Endothelial cell of umbilical vein (primary cell): Measurements from ENCODE around the gene PEMT. TPM values are rescaled to one million over a fixed set of nuclear protein-coding genes. Genes with fewer than 3 reads are reported as not detected.

Source experiments
- BruUV-seq: library from RNA; stranded (reverse); fragments of 400-500 nt; replicated peaks from 2 replicates; lab custom pipeline; 2021; lab: Mats Ljungman, UMichigan
- CTCF ChIA-PET: fragments of 300-600, 350-600 bp; sonication (Branson Sonifier 250); formaldehyde crosslinking; loops from one replicate; lab custom pipeline; 2021; ENCODE audit warnings: antibody characterized with exemption, inconsistent platforms; lab: Charles Lee
- POLR2A ChIA-PET: fragments of 300-600, 350-600 bp; sonication (Branson Sonifier 250); formaldehyde crosslinking; loops from one replicate; lab custom pipeline; 2021; ENCODE audit warnings: antibody characterized with exemption, inconsistent platforms; lab: Charles Lee
- DNase-seq: peaks from one replicate; pipeline ENCODE4 v3.0.0-alpha.2; 2011; ENCODE audit warnings: low read depth, low spot score
- FAIRE-seq: peaks from 2 replicates; lab custom pipeline; 2011; peaks lifted over from hg19 to GRCh38; lab: Jason Lieb, UNC
- H2AFZ ChIP-seq: 2 replicates; pipeline ENCODE4 v1.6.0; 2012; ENCODE audit warnings: low read depth, low read length, control low read depth, inconsistent platforms
- H3K27ac ChIP-seq: 2 replicates; pipeline ENCODE4 v1.5.1; 2011; ENCODE audit warnings: low read depth, mild to moderate bottlenecking, control low read depth, low read length, moderate library complexity; ENCODE audit not compliant: insufficient read depth
- H3K27me3 ChIP-seq, 2 experiments: 2 replicates each; pipeline versions ENCODE4 v1.6.0 to v1.6.1; 2011; ENCODE audit warnings: low read length in 2 of 2, mixed read lengths in 1 of 2; ENCODE audit not compliant: control insufficient read depth in 2 of 2, insufficient read depth in 2 of 2
- H3K36me3 ChIP-seq, 2 experiments: 2 replicates in 1 of 2; 3 replicates in 1 of 2; pipeline ENCODE4 v1.5.1; 2011; ENCODE audit warnings: low read length in 2 of 2, mild to moderate bottlenecking in 1 of 2, moderate library complexity in 1 of 2; ENCODE audit not compliant: control insufficient read depth in 2 of 2, insufficient read depth in 2 of 2; ENCODE audit errors: extremely low read depth in 1 of 2
- H3K4me1 ChIP-seq: 3 replicates; pipeline ENCODE4 v1.5.1; 2011; ENCODE audit warnings: mild to moderate bottlenecking, low read length; ENCODE audit not compliant: control insufficient read depth, insufficient read depth; ENCODE audit errors: extremely low read depth
- H3K4me2 ChIP-seq: 2 replicates; pipeline ENCODE4 v1.6.1; 2011; ENCODE audit warnings: low read length, control low read depth, mixed read lengths; ENCODE audit not compliant: insufficient read depth
- H3K4me3 ChIP-seq, 3 experiments: fragments of 200-600 bp in 1 of 3; sonication (generic), shearing (Covaris generic) in 1 of 3; replicated peaks in 1 of 3; 2 replicates each; pipeline ENCODE4 v1.5.1; 2011 to 2016; ENCODE audit warnings: control low read depth in 3 of 3, low read length in 3 of 3, mild to moderate bottlenecking in 2 of 3, inconsistent platforms in 1 of 3, low read depth in 1 of 3, moderate library complexity in 1 of 3; ENCODE audit not compliant: insufficient read depth in 1 of 3
- H3K79me2 ChIP-seq: 2 replicates; pipeline ENCODE4 v1.6.0; 2012; ENCODE audit warnings: low read length, inconsistent platforms; ENCODE audit not compliant: control insufficient read depth, insufficient read depth
- H3K9ac ChIP-seq: replicated peaks from 2 replicates; pipeline ENCODE3; 2011; ENCODE audit warnings: low read length, control low read depth; ENCODE audit not compliant: insufficient read depth; ENCODE audit errors: extremely low read depth
- H3K9me1 ChIP-seq: replicated peaks from 3 replicates; pipeline ENCODE4 v1.6.0; 2011; ENCODE audit warnings: mild to moderate bottlenecking, low read length; ENCODE audit not compliant: control insufficient read depth, insufficient read depth; ENCODE audit errors: extremely low read depth
- H3K9me3 ChIP-seq: replicated peaks from 2 replicates; pipeline ENCODE4 v1.5.1; 2012; ENCODE audit warnings: low read length, inconsistent platforms; ENCODE audit not compliant: control insufficient read depth, insufficient read depth
- H4K20me1 ChIP-seq: replicated peaks from 2 replicates; pipeline ENCODE3; 2011; ENCODE audit warnings: mild to moderate bottlenecking, low read length; ENCODE audit not compliant: control insufficient read depth, insufficient read depth; ENCODE audit errors: extremely low read depth
- CTCF ChIP-seq, 2 donors: IDR thresholded peaks; 1 replicate in 1 of 2; 2 replicates in 1 of 2; pipeline ENCODE4 v1.5.1; 2011; ENCODE audit warnings: low read length in 2 of 2, mild to moderate bottlenecking in 2 of 2, moderate library complexity in 2 of 2, control low read depth in 1 of 2, inconsistent platforms in 1 of 2, low read depth in 1 of 2; ENCODE audit not compliant: insufficient read depth in 1 of 2; ENCODE audit errors: extremely low read depth in 1 of 2
- EZH2 ChIP-seq: IDR thresholded peaks from 2 replicates; pipeline ENCODE4 v1.6.1; 2012; ENCODE audit warnings: borderline replicate concordance, low read depth, mild to moderate bottlenecking, moderate library complexity, low read length, inconsistent platforms; ENCODE audit not compliant: severe bottlenecking
- FOS ChIP-seq: IDR thresholded peaks from 2 replicates; pipeline ENCODE4 v1.6.1; 2011; ENCODE audit warnings: mild to moderate bottlenecking, low read length, moderate library complexity, borderline replicate concordance; ENCODE audit not compliant: insufficient read depth
- GATA2 ChIP-seq: IDR thresholded peaks from 2 replicates; pipeline ENCODE4 v1.7.0; 2011; ENCODE audit warnings: low read depth, mild to moderate bottlenecking, moderate library complexity, mixed read lengths, low read length; ENCODE audit not compliant: insufficient read length, insufficient read depth
- JUN ChIP-seq: IDR thresholded peaks from 2 replicates; pipeline ENCODE4 v1.6.1; 2011; ENCODE audit warnings: borderline replicate concordance, low read depth; ENCODE audit not compliant: insufficient read length, insufficient read depth
- MYC ChIP-seq: IDR thresholded peaks from one replicate; pipeline ENCODE4 v1.6.1; 2011; ENCODE audit warnings: mild to moderate bottlenecking, low read depth, low read length
- POLR2A ChIP-seq: IDR thresholded peaks from 2 replicates; pipeline ENCODE4 v1.6.1; 2012; ENCODE audit warnings: low read depth, mild to moderate bottlenecking, control low read depth, low read length
- POLR2AphosphoS5 ChIP-seq: IDR thresholded peaks from 2 replicates; pipeline ENCODE4 v1.6.1; 2012; ENCODE audit warnings: low read depth, mild to moderate bottlenecking, control low read depth, low read length, moderate library complexity; ENCODE audit not compliant: insufficient read depth
- dilution Hi-C: fragments of 300-500 bp; cut with MboI; formaldehyde crosslinking; loops from one replicate; pipeline ENCODE4 v1.15.0; 2019; ENCODE audit warnings: low sequenced_read_pairs; ENCODE audit not compliant: extremely low pct_ligation_motif_present
- intact Hi-C: fragments of 100-400 bp; cut with micrococcal nuclease; formaldehyde crosslinking; loops from one replicate; pipeline ENCODE4 v1.10.0; 2022
- polyA plus RNA-seq, 4 experiments: library from polyadenylated mRNA; depleted of rRNA in 3 of 4; stranded (reverse) in 3 of 4; unstranded in 1 of 4; fragments of >200 nt; gene quantifications; 2 replicates each; pipeline versions ENCODE4 v1.2.1 to v1.2.3, GENCODE V29; 2011 to 2012; ENCODE audit warnings: missing spikeins in 1 of 4
- total RNA-seq: library from RNA; stranded (reverse); gene quantifications from 2 replicates; pipeline ENCODE4 v1.2.3, GENCODE V29; 2021
- TF ChIP-seq, protein P1 (sequence below): IDR thresholded peaks from 2 replicates; pipeline ENCODE4 v1.6.1; 2011; ENCODE audit not compliant: insufficient read depth, insufficient read length

PEMT gene
- total and polyA plus RNA-seq, 2 donors (not counting 3 experiments of a cell fraction or from before 2014, with no cell fraction given) = 35.1 to 58.4 TPM

GRCh38 chr17:17548044-17548443 is 43.5 kb downstream of the PEMT start:
- TF ChIP-seq JUN = no peak
- TF ChIP-seq, protein P1, sequence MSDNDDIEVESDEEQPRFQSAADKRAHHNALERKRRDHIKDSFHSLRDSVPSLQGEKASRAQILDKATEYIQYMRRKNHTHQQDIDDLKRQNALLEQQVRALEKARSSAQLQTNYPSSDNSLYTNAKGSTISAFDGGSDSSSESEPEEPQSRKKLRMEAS = no peak
- TF ChIP-seq MYC = no peak
- no peak for TF ChIP-seq CTCF (IDR thresholded peaks at IDR 0.05; ENCODE audit: extremely low read depth in 1 of 2, insufficient read depth in 1 of 2, low read depth in 1 of 2, low read length in 2 of 2)
- TF ChIP-seq POLR2AphosphoS5 = no peak
- no peak for TF ChIP-seq FOS
- TF ChIP-seq POLR2A = no peak
- TF ChIP-seq GATA2 = no peak
- TF ChIP-seq EZH2 = no peak
- H4K20me1 ChIP-seq = no peaks in the 10 kb centered on the region
- H3K27ac ChIP-seq = no peak overlapping the region
- no peaks in the 10 kb centered on the region for H3K27me3 ChIP-seq
- H3K79me2 ChIP-seq = no peaks in the 10 kb centered on the region
- H3K9me1 ChIP-seq = no peaks in the 10 kb centered on the region
- CTCF ChIA-PET = interaction anchor here (1.3 to 1.4 kb wide), 2 partner anchors 34 to 51 kb away, joined by 3 to 5 read pairs; no protein-coding TSS in a partner anchor
- no peak overlapping the region for H3K9ac ChIP-seq
- no peaks in the 10 kb centered on the region for H3K36me3 ChIP-seq
- intact Hi-C loops (no loop called here), dilution Hi-C loops (no loop called here)
- no peak overlapping the region for H3K4me3 ChIP-seq
- H3K4me2 ChIP-seq = no peak overlapping the region
- no peak overlapping the region for H2AFZ ChIP-seq
- FAIRE-seq (no peak), DNase-seq (no peak)
- H3K9me3 ChIP-seq = no peaks in the 10 kb centered on the region
- no peaks in the 10 kb centered on the region for H3K4me1 ChIP-seq
- POLR2A ChIA-PET = no interaction called here
- no TSS peak for BruUV-seq
